Bronchial epithelial cell (primary cell): ENCODE results near the gene TMEM87B. TPM values are rescaled to one million over a fixed set of nuclear protein-coding genes. Genes with fewer than 3 reads are reported as not detected.
"Not testable (repeated sequence)": the region's sequence is repeated elsewhere in the genome, so short reads cannot be mapped to it uniquely, and the experiment has no call there.

Experiments used
- DNase-seq: peaks from one replicate; pipeline ENCODE4 v3.0.0-alpha.2; 2010; ENCODE audit warnings: low read depth
- FAIRE-seq: peaks from 2 replicates; lab custom pipeline; 2011; peaks lifted over from hg19 to GRCh38; lab: Jason Lieb, UNC
- H3K27me3 ChIP-seq: 2 replicates; pipeline ENCODE4 v1.5.1; 2011; ENCODE audit warnings: low read length; ENCODE audit not compliant: control insufficient read depth, insufficient read depth
- H3K36me3 ChIP-seq: 2 replicates; pipeline ENCODE4 v1.5.1; 2011; ENCODE audit warnings: low read length; ENCODE audit not compliant: control insufficient read depth, insufficient read depth
- H3K4me3 ChIP-seq: 2 replicates; pipeline ENCODE4 v1.5.1; 2011; ENCODE audit warnings: mild to moderate bottlenecking, low read depth, low read length, control low read depth
- total RNA-seq: library from RNA; depleted of rRNA; stranded (reverse); fragments of >200 nt; gene quantifications from 2 replicates; pipeline ENCODE4 v1.2.1, GENCODE V29; 2014
- TF ChIP-seq, protein P1 (sequence below): IDR thresholded peaks from 2 replicates; pipeline ENCODE4 v1.5.1; 2011; ENCODE audit warnings: mild to moderate bottlenecking, moderate library complexity, low read length, control low read depth, inconsistent platforms; ENCODE audit not compliant: insufficient read depth, severe bottlenecking

The TMEM87B gene
- total RNA-seq, 1 donor from 2014 or later = 37.1 TPM

DNA sequence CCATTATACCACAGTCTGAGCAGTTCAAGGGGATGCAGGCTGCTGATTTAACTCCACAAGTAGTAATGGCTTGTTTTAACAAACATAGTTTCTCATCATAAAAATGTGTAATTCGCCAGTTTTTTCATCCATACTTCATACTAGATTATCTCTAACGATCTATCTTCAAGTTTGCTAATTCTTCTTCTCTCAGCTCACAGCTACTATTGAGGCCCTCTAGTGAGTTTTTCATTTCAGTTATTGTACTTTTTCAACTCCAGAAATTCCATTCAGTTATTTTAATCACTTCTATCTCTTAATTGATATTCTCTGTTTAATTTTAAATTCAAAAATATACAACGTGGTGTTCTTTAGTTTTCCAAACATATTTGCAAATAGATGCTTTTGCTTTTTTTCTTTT is 20.1 kb upstream of the TMEM87B start:
- TF ChIP-seq, protein P1, sequence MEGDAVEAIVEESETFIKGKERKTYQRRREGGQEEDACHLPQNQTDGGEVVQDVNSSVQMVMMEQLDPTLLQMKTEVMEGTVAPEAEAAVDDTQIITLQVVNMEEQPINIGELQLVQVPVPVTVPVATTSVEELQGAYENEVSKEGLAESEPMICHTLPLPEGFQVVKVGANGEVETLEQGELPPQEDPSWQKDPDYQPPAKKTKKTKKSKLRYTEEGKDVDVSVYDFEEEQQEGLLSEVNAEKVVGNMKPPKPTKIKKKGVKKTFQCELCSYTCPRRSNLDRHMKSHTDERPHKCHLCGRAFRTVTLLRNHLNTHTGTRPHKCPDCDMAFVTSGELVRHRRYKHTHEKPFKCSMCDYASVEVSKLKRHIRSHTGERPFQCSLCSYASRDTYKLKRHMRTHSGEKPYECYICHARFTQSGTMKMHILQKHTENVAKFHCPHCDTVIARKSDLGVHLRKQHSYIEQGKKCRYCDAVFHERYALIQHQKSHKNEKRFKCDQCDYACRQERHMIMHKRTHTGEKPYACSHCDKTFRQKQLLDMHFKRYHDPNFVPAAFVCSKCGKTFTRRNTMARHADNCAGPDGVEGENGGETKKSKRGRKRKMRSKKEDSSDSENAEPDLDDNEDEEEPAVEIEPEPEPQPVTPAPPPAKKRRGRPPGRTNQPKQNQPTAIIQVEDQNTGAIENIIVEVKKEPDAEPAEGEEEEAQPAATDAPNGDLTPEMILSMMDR = no peak
- Histone ChIP-seq H3K4me3 (no peak overlapping the region), H3K27me3 (no peaks in the 10 kb centered on the region), H3K36me3 (no peaks in the 10 kb centered on the region)
- FAIRE-seq = no peak
- no peak for DNase-seq

DNA sequence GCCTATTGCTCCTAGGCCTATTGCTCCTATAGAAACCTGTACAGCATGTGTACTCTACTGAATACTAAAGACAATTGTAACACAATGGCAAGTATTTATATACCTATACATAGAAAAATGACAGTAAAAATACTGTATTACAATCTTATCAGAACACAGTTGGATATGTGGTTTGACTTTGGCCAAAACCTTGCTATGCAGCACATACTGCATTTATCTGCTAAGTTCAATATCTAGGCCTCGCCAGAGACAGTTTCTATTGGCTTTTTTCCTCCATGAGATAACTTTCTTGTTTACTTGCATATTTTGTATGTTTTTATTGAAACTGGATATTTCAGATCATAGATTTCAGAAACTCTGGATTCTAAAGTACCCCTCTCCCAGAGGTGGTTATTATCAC is 19.3 kb upstream of the TMEM87B start:
- FAIRE-seq = no peak
- no peaks in the 10 kb centered on the region for H3K27me3 ChIP-seq
- no peaks in the 10 kb centered on the region for H3K36me3 ChIP-seq
- DNase-seq = no peak
- no peak overlapping the region for H3K4me3 ChIP-seq
- TF ChIP-seq, protein P1 = no peak

DNA sequence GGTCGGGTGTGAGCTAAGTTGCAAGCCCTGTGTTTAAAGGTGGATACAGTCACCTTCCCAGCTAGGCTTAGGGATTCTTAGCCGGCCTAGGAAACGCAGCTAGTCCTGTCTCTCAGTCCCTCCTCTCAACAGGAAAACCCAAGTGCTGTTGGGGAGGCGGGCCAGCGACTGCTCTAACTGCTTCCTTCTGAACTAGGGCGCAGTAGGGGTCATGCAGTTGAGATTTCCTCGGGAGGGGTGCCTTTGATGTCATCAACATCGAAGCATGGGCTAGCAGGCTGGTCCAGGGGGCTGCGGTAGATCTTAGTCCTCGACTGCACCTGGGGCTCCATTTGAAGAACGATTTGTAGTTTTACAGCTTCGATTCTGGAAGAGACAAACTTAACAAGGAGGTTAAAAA is 15.5 kb upstream of the TMEM87B start:
- not testable (repeated sequence) for H3K4me3 ChIP-seq, H3K27me3 ChIP-seq, DNase-seq, FAIRE-seq, H3K36me3 ChIP-seq

DNA sequence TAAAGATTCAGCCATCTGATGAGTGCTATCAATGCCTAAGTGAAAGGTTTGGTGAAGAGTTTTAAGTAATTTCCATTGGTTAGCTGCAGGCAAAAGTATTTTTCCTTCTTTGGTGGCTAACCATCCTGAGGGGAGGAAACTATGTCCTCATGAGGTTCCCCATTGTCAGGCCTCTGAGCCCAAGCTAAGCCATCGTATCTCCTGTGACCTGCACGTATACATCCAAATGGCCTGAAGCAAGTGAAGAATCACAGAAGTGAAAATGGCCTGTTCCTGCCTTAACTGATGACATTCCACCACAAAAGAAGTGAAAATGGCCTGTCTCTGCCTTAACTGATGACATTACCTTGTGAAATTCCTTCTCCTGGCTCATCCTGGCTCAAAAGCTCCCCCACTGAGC is 15.0 kb upstream of the TMEM87B start:
- not testable (repeated sequence) for DNase-seq, FAIRE-seq, H3K4me3 ChIP-seq, H3K36me3 ChIP-seq, H3K27me3 ChIP-seq

DNA sequence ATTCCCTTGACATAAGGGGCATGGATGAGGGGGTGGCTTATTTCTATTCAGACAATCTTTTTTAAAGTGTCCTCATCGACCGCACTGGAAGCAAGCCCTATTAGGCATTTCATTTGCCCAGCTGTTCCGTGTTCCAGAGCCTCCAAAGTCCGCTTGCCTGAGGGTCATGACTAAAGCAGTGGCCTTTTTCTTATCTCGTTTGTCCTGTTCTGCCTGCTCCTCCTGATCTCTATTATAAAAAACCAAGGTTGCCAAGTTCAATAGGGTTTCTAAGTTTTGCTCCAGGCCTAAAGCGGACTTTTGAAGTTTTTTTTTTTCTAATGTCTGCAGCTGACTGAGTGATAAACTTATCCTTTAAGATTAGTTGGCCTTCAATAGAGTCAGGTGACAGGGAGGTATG is 13.6 kb upstream of the TMEM87B start:
- DNase-seq = peak; percentile 42
- FAIRE-seq, H3K36me3 ChIP-seq, H3K27me3 ChIP-seq, H3K4me3 ChIP-seq: not testable (repeated sequence)

DNA sequence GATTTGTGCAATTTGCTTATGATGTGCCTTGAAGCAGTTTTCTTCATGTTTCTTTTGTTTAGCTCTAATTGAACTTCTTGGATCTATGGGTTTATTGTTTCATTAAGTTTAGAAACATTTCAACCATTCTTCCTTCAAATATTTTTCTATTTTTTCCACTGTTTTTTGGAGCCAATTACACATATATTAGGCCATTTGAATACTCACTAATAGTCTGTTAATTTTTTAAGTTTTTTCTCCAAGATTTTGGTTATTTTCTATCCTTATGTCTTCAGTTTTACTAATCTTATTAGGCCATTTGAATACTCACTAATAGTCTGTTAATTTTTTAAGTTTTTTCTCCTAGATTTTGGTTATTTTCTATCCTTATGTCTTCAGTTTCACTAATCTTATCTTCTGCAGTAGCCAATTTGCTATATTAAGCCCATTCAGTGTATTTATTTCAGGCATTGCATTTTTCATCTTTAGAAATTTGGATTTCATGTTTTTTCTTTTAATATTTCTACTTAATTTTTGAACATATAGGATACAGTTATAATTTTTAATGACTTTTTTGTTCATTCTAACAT is 9.5 kb upstream of the TMEM87B start:
- H3K4me3 ChIP-seq = no peak overlapping the region
- no peak for FAIRE-seq

DNA sequence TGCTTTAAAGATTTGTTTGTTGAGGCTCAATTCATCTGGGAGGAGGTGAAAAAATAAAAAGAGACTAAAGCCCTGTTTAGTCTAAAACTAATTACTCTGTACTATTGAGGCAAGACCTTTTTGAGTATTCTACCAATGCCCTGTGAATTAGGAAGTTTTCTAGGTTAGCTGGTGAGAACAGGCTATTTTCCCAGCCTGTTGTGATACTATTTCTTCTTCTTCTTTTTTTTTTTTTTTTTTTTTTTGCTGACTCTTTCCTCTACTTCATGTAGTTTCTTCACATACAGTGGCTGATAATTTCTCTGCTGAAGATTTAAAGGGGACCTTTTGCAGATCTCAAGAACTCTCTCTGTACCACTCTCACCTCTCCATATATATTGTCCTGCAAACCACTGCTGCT is 8.8 kb upstream of the TMEM87B start:
- no peak for FAIRE-seq

More for the DNA sequence above, 9.5 kb upstream of the TMEM87B start:
- Histone ChIP-seq H3K36me3 (no peaks in the 10 kb centered on the region), H3K27me3 (no peaks in the 10 kb centered on the region)
- DNase-seq = no peak
- TF ChIP-seq, protein P1 = no peak

More for the DNA sequence above, 8.8 kb upstream of the TMEM87B start:
- no peak for DNase-seq
- Histone ChIP-seq H3K4me3 (no peak overlapping the region), H3K27me3 (no peaks in the 10 kb centered on the region), H3K36me3 (no peaks in the 10 kb centered on the region)
- TF ChIP-seq, protein P1 = no peak
